Stimulated activated CD4-positive, alpha-beta T cell treated with anti-CD3 and anti-CD28 coated beads, Interleukin-15, amount 100 ng/mL, for 1 hour (primary cell): ENCODE results near the gene WDR7.

ENCODE experiments used
- DNase-seq, 2 donors: peaks; one replicate each; pipeline ENCODE4 v3.0.0-alpha.2; 2020; ENCODE audit warnings: low read depth in 1 of 2, low spot score in 1 of 2

Gene WDR7

DNA sequence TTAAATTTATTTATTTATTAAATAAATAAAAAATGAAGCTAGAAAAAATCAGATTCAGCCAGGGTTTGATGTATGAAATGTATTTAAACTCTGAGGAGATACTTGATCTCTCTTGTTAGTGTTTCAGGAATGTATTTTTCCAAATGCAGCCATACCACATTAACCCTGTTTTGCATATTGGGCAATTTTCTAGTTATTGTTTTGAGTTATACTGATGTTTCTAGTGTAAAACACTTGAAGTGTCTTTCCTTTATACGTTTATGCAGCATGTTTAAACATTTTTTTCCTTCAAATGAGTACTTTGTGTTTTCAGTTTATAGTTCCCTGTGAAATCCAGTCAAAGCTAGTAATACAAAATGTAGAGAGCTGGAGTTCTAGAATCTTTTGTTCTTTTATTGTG lies 69.9 kb downstream of the WDR7 start:
- no peak for DNase-seq

DNA sequence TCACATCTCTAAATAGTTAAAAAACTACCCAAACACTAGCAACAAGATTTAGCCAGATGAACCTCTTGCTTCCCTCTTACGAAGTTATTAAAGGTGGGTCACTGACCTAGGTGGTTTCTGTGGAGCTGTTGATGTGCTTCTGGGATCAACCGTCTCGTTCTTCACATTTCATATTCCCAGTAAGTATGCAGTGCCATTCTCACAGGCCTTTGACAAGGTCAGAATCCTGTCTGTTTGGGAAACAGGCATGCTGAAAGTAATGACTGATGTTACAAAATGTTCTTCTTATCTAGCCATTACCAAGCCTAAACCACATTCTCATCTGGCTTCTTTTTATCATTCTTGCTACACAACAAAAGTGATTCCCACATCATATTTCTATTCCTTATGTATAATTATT lies 70.3 kb downstream of the WDR7 start:
- no peak for DNase-seq

DNA sequence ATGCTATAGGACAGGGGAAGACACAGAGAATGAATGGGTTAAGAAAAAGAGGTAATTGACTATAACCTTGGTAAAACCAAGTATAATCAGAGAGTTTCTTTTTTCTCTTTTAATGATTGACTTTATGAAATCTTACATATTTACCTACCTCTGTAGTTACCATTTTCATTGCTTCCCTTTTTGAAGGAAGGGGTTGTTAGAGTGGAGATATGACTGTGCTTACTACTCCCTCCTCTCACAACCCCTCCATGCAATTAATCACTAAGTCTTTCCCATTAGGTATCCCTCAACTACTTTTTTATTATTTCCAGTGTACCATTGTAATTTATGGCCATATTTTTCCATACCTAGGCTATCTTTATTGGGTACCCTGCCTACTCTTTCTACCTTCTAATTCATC lies 71.4 kb downstream of the WDR7 start:
- DNase-seq: no peak

DNA sequence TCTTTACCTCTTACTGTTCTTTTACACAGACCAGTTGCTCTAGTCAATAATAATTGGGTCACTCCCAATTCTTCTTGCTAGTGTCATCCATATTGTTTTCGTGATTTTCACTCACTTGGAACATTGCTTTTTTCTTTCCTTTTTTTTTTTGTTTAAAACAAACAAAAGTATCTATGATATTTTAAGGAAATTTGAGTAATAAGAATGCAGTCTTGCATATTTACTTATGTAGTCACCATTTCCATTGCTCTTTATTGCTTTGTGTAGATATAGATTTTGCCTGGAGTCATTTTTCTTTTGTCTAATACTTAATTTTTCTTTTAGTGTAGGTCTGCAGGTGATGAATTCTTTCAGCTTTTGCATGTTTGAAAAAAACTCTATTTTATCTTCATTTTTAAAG lies 71.9 kb downstream of the WDR7 start:
- no peak for DNase-seq

DNA sequence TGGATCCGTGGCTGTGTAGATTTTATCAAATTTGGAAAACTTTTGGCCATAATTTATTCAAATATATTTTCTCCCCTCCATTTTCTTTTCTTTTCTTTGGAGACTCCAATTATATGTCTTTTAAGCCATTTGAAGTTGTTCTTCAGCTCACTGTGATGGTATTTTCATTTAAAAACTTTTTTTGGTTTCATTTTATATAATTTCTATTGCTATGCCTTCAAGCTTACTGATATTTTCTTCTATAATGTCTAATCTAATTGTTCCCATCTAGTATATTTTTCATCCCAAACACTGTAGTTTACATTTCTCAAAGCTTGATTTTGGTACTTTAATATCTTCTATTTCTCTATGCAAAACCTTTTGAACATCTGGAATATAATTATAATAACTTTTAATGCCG lies 72.5 kb downstream of the WDR7 start:
- DNase-seq: no peak

DNA sequence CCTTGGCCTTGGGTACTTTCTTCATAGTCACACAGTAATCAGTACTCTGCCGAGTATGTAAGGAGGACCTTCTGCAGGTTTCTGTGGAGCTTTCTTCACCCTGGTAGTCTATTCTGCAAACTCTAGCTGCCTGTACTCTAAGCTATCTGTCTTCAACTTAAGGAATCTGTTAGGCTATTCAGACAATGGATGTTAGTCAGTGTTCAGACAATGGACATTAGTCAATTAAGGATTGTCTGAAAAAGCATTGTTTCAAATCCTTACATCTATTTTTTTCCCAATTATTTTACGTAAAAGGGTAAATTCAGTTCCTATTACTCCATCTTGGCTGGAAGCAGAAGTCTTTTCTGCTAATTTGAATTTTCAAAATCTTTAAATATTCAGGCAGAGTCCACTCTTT lies 75.7 kb downstream of the WDR7 start:
- no peak for DNase-seq

DNA sequence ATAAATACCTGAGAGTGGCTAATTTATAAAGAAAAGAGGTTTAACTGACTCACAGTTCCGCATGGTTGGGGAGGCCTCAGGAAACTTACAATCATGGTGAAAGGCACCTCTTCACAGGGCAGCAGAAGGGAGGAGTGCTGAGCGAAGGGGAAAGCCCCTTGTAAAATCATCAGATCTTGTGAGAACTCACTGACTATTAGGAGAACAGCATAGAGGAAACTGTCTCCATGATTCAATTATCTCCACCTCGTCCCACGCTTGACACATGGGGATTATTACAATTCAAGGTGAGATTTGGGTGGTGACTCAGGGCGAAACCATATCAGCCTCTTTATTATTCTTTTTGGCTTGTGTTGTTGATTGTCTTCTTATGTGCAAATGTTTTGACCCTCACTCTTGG lies 76.2 kb downstream of the WDR7 start:
- DNase-seq: no peak

DNA sequence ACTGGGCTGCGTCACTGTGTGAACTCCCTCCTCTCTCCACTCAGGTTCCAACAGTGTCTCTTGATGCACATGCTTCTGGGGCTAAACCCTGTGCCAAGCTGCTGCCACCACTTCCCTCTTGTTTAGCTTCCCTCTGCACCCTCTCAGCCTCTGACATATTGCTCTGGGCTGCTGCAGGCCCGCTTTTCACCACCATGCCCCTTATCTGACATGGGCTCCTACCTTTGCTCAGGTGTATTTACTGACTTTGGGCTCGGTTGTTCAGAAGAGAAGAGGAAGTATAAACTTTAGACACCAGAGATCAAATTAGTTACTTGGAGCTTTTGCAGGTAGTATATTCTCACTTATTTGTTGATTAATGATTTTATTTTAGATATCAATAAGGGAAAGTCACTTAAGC lies 77.6 kb downstream of the WDR7 start:
- no peak for DNase-seq

DNA sequence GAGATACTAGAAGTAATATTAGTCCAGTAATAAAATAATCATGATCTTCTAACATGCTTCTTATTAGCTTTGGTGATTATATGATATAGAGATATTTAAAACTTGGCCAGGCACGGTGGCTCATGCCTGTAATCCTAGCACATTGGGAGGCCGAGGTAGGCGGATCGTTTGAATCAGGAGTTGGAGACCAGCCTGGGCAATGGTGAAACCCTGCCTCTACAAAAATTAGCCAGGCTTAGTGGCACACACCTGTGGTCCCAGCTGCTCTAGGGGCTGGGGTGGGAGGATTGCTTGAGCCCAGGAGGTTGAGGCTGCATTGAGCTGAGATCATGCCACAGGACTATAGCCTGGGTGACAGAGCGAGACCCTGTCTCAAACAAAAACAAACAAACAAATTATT lies 87.0 kb downstream of the WDR7 start:
- no peak for DNase-seq

DNA sequence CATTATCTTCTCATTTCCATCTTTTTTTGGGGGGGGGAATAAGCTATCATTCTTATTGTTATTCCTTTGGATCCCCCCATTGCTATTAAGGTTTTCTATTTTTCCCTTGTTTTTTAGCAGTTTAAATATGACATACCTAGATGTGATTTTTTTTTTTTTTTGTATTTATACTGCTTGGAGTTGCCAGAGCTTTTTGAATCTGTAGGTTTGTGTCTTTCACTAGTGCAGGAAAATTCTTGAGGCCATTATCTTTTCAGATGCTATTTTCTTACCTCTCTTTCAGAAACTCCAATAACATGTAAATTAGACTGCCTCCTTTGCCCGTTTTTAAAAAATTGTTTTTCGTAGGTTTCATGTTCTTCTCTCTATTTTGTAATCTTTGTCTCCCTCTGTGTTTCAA lies 88.6 kb downstream of the WDR7 start:
- DNase-seq: no peak

DNA sequence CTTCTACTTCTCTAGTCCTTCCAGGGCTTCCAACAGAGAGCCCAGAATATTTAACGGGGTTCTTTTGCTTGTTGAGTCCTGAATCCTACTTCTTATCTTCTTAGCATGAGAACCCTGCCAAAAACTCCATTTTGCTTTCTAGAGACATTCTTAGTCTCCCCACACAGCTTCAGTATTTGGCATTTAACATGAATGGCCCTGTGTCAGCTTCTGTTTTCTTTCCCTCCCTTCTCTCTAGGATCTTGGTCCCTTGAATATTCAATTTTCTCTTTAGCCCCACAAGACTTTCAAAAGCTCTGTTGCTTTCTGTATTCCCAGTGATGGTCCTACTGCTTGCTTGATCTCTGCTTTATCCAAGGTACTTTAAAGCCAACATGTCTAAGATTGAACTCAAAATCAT lies 89.5 kb downstream of the WDR7 start:
- DNase-seq: no peak

DNA sequence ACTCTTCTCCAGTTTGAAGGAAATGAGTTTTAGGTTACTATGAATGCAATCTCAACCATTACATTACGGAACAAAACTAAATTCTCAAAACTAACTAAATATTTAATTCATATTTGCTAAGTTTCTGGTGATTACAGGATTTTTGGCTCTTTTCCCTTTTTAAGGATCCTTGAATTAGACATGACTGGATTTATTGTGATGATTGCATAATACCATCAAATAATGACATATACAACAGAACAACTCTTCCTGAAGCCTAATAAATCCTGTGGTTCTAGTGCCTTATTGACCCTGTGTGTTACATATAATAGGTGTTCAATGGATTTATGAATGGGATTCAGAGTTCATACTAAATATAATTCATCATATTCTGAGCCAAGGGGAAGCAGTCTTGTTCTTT lies 90.5 kb downstream of the WDR7 start:
- DNase-seq: no peak

DNA sequence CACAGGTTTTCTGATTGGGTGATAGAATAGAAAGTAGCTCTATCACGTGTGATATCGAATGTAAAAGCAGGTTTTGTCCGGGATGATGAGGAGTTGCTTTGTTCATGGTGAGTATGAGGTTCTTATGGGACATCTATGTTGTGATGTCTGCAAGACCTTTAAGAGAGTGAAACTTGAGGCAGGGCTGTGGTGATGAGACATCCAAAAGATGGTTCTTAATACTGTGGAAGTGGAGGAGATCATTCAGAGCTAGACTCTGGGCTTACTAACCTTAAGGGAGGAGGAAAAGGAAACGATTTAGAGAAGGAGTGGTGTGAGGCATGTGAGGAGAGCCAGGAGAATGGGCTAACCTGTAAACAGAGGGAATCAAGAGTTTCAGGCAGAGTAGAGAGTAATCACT lies 92.0 kb downstream of the WDR7 start:
- no peak for DNase-seq

DNA sequence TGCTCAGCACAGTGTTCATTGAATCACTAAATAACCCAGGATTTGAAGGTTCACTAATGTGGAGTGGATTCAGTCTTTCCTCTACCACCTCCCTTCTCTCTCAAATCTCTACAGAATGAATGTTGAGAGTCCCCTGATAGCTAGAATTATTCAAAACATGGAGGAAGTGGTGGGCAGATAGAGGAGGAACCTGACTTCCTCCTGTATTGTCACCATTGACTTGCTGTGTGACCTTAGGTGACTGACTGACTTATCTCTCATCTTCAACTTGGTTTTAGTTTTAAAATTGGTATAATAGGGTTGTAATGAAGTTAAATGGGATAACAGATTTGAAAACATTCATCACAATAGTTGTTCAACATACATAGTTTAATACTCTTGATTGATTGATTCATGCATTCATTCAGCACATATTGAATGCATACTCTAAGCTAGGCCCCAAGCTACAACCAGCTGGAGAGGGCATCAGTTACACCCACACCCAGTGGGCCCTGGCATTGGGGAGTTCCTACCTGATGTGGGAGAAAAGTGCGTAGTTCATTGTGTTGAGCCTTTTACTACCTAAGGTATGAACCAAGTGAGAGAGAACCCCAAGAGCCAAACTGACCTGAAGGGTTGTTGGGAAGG lies 96.0 kb downstream of the WDR7 start:
- no peak for DNase-seq

DNA sequence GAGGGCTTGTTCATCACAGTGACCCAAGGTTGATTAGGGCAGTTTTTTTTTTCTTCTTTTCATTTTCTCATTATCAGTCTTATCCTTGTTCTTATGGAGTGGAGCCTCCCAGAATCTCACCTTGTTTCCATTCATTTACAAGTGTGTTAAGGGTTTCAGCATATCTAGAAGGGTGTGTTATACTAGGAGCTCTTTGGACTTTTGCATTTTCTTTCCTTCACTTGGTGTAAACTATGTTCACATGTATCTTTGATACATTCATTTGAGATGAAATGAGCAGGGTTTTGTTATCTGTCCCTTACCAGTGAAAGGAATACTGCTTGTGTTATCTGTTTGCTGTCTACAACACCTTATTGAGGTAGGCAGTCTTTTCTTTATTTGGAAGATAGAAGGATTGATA lies 96.7 kb downstream of the WDR7 start:
- DNase-seq: no peak

DNA sequence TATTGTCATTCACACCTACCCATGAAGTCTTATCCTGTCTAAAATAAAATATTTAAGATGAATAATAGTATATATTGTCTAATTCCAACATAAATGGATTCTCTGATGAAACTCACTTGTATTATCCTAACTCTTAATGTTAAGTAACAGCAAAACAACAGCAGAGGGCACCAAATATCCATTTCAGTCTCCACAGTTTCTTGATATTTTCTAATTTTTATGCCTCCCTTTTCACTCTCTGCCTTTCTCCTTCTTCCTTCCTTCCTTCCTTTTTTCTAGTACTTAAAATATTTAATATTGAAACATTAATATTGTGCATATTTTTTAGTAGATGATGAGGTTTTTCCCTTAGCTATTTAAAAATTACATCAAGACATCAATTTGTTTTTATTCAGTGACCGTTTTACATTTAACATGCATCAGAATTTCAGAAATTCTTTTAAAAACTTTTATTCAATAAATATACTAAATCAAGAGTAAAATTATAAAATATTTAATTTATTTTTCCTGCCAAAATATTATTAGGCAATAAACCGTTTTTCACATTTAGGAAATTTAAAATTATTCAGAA lies 97.6 kb downstream of the WDR7 start:
- no peak for DNase-seq

DNA sequence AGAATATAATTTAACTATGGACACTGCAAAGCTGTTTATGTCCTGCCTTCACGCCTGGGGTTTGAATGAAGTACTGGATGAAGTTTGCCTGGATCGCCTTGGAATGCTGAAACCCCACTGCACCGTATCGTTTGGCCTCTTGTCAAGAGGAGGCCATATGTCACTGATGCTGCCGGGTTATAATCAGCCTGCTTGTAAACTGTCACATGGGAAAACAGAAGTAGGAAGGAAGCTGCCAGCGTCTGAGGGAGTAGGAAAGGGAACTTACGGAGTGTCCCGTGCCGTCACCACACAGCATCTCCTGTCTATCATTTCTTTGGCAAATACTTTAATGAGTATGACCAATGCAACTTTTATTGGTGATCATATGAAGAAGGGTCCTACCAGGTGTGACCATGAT lies 105.8 kb downstream of the WDR7 start:
- DNase-seq: no peak

DNA sequence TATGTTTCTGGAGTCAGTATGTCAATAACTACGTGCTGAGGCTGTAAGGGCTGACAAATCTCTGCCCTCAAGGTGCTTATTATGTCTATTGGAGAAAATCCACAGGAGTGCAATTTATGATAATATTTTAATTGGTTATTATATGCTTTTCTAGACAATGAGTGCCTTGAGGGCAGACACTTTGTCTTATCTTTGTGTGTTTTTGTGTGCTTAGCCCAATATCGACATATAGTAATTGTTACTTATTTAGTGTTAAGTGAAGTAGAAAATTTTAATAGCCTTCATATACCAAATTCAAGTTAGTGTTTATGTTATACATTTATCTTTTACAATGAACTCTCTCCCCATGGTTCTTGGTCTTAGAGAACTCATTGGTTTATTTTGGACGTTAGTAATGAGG lies 118.9 kb downstream of the WDR7 start:
- no peak for DNase-seq

DNA sequence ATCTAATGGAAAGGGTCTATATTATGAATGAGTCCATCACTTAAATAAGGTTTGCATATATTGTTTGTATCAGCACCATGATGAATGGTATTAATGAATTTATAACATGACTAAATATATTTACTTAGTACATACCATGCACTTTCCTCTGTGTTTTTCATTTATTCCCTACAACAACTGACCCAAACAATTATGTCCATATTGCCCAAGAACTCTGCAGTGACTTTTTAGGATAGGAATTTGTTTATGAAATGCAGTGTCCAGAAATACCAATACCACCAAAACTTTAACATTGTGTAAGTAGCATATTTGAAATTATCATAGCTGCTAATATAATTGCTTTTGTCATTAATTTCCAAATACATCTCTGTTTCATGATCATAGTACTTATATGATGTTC lies 119.7 kb downstream of the WDR7 start:
- DNase-seq: no peak

DNA sequence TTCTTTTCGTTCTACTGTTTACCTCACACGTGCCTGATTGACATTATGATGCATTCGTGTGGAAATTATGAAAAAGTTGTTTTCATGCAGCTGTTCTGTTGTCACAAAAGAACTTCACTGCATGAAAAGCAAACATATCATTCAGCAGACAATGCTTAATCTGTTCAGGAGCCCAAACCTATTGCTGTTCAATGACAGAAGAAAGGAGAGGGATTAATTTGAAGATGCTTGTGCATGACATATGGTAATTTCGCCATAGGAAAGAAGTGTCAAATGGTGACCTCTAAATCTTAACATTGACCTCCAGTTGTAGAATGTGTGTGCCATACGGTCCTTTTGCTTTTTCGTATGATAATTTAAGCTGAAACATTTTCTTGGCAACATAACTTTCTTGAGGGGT lies 124.5 kb downstream of the WDR7 start:
- DNase-seq: no peak

DNA sequence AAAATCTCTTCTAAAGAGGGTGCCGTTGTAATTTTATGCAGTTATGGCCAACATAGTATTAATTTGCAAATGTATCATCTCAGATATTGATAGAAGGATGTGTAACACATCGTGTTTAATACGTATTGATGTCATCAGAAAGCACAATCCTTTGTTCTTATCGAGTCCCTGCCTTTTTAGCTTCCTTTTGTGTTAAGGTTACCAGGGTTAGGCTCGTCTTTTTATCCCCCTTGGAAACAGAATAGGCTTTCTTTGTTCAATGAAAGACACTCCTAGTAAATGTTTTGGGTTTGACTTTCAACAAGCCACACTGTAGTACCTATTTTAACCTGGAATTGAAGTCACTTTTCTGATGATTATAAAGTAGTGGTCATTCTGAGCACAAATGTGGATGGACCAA lies 136.2 kb downstream of the WDR7 start:
- DNase-seq: no peak

DNA sequence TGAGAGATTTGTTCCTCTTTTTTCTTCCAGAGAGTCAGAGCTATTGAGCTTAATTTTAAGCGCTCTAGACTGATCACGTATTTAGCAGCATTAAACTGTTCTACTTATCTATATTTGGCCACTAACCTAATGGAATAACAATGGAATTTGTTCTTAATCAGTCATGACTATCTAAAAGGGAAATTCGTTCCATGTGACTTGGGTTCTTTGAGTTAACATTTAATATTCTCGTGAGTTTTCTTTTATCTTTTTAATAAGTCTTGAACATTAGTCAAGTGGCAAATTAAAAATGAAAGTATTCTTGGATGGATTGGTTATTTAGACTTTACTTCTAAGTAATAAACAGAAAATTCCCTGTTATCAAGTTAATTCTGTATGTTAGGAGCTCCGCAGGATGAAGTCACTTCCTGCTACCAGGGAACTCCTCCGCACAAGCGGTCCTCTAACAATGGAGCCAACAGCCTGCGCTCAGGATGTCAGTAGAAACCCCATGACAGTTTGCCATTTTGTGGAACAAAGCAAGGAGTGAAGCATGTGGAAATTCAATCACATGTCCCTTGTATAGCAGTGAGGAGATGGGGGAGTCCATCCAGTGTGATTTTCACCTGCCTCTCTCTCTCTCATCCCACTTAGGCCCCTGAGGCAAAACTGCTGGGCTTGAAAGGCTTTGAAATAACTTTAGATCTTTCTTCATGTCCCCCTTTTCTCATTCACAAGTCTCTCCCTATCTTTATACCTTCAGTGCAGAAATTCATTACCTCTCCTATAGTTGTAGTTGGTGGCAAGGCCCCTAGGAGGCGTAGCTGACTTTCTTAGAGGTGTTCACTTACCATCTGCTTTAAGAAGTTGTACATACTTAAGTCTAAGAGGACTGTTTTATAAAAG lies 138.1 kb downstream of the WDR7 start:
- no peak for DNase-seq

DNA sequence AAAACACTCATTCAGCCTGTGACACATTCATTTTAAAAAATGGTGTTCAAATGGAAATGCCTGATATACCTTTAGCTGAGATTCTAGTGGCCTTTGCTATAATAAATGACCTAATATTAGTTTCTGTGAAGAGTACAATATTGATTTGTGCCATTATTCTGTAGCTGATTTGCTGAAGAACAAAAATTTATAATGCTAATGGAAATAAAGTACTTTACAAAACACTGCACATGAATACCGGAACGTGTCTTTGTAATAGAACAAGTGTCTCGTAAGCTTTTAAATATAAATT lies 138.7 kb downstream of the WDR7 start:
- no peak for DNase-seq
